Hypothalamus (tissue), 51 donors: Measurements from ENCODE around the gene DIO1.
A peak's percentile ranks its signal among the peaks of the same experiment; 100 is the strongest.

ENCODE experiments used
- DNase-seq, 51 donors: peaks; one replicate each; lab custom pipeline; 2025; lab: John Stamatoyannopoulos, UW

The DIO1 gene

DNA sequence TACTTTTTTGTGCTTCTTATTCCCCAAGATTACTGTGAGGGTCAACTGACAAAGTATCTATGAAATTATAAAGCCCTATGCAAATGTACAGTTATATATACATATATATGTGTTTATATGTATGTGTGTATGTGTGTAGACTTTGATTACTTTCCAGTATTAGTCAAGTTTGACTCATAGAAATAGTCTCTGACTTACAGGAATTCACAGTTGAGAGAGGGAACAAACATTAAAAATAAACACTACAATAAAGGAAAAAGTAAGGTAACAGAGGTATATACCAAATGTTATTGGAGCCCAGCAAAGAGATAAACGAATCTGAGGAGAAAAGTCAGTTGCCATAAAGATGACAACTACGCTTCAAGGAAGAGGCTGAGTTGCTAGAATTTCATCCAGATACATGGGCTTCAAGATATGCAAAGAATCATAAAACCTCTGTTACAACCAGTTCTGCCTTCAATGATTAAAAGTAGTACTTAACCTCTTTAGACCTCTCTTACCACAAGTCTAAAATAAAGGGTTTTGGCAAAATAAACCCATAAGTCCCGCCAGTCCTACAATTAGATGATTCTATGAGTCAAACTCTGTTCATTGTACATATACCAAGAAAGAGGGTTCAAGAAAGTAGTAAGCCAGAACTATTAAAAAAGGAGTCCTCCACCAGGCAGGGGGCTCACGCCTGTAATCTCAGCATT lies 44.3 kb downstream of the DIO1 start:
- DNase-seq = no peak

GRCh38 chr1:53942127-53942957 lies 48.4 kb downstream of the DIO1 start:
- no peak for DNase-seq

DNA sequence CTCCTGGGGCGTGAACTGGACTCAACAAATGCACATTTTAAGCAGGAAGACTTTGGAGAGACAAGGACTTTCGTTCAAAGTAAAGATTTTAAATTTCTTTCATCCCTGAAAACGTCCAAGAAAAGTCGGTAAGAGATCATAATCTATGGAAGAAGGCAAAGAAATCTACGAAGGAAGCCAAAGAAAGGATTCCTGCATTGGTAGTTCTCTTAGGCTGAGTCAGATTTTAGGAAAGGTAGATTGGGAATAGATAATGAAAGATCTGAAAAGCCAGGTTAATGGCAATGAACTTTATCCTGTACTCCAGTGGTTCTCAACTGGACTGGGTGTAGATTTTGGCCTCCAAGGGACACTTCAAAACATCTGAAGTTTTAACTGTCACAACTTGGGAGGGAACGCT lies 49.1 kb downstream of the DIO1 start:
- no peak for DNase-seq

- no peak for DNase-seq
Measured at GRCh38 chr1:53943490-53944043, 49.6 kb downstream of the DIO1 start.

- no peak for DNase-seq
Measured at GRCh38 chr1:53944469-53945182, 50.6 kb downstream of the DIO1 start.

DNA sequence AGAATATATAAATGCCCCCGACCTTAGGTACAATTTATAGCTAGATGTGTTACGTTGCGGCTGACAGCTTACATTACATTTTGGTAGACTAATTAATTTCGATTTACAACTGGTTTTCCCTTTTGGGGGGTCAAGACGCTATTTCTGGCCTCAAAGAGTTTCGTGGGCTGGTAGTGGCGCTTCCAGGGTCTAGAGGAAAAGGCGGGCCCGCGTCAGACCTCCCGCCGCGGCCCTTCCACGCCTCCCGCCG lies 51.1 kb downstream of the DIO1 start:
- DNase-seq = no peak

DNA sequence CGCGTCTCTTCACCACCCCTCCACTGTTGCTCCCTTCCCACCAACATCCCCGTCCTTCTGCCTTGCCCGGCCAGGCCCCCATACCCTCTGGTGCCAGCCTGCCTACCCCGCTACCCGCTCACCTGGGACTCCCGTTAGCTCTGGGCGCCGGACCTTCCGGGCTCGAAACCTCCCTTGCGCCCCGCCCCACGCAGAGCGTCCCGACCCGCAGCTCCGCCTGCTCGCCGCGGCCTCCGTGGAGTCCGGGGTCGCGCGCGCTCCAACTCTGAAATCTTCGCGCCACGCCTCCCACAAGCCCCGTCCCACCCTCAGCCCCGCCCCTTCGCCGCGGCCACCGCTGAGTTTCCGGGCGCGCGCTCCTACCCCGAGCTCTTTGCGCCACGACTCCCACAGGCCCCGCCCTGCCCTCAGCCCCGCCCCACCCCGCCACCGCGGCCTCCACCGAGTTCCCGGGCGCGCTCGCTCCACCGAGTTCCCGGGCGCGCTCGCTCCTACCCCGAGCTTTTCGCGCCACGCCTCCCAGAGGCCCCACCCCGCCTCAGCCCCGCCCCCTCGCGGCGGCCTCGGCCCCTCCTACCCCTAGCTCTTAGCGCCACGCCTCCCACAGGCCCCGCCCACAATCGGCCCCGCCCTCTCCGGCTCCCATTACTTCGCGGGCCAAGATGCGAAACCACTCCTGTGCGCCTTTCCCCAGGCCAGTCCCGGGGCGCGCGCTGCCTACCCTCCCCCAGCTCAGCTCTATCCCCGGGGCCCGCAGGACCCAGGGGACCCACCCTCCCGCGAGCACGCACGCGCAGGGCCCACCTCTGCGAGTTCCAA lies 51.7 kb downstream of the DIO1 start, which contains the start of gene IFT25:
Gene IFT25, minus strand, starts transcription at position 267 of the 819 bp plus-strand sequence. CDS start 5,617 bp downstream, outside the sequence.
- DNase-seq = peak; percentile 82 to 100 (median 96)

DNA sequence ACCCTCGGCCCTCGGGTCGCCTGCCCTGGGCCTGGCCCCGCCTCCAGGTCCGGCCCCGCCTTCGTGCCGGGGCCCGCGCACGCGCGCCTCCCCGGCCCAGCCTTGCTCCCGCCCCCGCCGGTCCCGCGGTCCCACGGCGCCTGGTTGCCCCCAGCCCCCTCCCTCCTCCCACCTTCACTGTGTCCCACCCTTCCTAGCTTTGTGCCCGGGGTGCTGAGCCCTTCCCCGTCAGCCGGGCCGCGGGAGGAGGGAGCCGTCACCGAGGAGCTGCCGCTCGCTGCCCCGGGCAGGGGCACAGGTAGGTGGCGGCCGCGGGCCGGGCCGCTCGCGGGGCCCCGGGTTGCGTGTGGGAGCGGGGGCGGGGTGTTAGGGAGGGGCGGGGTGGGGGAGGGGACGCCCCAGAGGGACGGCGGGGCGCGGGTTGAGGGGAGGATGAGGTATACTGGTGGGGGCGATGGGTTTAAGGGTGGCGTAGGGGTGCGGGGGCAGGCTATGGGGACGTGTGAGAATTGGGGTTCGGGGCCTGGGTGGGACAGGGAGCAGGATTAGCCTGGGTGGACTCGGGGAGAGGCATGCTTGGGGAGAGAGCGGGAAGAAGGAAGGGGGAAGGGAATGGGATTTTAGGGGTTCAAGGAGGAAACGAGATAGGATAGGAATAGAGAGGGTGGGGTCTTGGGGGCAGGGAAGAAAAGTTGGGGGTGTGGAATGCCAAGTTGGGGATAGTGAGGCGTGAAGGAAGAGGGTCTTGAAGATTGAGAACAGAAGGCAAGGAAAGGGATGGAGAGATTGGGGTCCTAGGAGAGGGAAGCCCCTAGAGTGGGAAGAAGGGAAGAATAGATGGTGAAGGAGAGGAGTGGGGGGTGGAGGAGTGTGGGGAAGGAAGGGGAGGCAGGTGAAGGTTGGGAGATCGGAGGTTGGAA lies 52.5 kb downstream of the DIO1 start, which contains the start of gene LRRC42:
Gene LRRC42, plus strand, starts transcription at position 99 of the 920 bp plus-strand sequence. CDS start 5,650 bp downstream, outside the sequence.
- peak in 9 of 51 donors; percentile 38 to 97 (median 93) for DNase-seq

DNA sequence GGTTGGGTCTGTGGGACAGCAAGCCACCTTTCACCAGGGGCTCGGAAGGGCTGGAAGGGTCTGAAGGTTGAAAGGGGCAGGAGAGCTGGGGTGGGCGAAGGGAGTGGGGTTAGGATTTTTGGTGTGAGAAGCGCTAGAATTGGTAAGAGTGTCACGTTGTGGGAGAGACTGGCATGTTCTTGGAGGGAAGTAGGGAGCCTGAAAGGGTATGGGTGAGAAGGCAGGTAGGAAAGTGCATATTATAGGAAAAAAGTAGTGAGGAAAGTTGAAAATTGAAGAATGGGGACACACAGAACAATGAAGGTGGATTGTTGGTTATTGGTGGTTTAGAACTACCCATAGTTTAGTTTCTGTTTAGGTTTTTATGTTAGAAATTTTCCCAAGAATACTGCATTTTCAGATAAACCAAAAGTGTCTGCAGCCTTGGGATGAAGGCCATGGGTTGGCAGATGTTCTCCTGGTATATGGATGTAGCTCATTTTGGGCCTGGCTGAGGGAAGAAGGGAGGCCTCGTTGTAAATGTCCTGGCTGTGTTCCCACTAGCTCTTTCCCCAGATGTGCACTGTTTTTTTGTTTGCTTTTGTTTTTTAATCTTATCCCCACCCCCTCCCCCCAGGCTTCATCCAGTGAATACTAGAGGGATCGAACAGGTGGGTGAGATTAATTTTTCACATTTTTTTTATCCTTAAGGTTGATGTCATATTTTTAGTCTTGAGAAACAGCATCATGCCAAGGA lies 53.4 kb downstream of the DIO1 start:
- no peak for DNase-seq

GRCh38 chr1:53948291-53948690 lies 54.3 kb downstream of the DIO1 start:
- DNase-seq = no peak

- peak in 10 of 51 donors; percentile 4 to 29 (median 13) for DNase-seq
Measured at GRCh38 chr1:53949023-53949990, 55.3 kb downstream of the DIO1 start.

- no peak for DNase-seq
Measured at GRCh38 chr1:53951697-53952096, 57.7 kb downstream of the DIO1 start.

GRCh38 chr1:53954128-53954527 lies 60.1 kb downstream of the DIO1 start:
- no peak for DNase-seq

- DNase-seq = no peak
Measured at GRCh38 chr1:53956308-53957168, 62.6 kb downstream of the DIO1 start.

GRCh38 chr1:53957194-53957818 lies 63.3 kb downstream of the DIO1 start:
- DNase-seq = no peak
